HCT116 (cell line): ENCODE results near the gene LGALS7. TPM values are rescaled to one million over a fixed set of nuclear protein-coding genes. Genes with fewer than 3 reads are reported as not detected.

Source experiments
- ATAC-seq: fragments of 200-7000 bp; cut with Tn5 transposase; 2 replicates; pipeline ENCODE4 v1.9.1; 2020; ENCODE audit warnings: mild to moderate bottlenecking, moderate library complexity
- BruUV-seq: library from RNA; stranded (reverse); fragments of 400-500 nt; replicated peaks from 2 replicates; lab custom pipeline; 2021; lab: Mats Ljungman, UMichigan
- CTCF ChIA-PET: fragments of 300-600 bp; sonication (Branson Sonifier 250); formaldehyde crosslinking; loops from one replicate; lab custom pipeline; 2021; ENCODE audit warnings: antibody characterized with exemption; lab: Charles Lee
- POLR2A ChIA-PET: fragments of 300-600, 350-600 bp; sonication (Branson Sonifier 250); formaldehyde crosslinking; loops from one replicate; lab custom pipeline; 2021; ENCODE audit warnings: antibody characterized with exemption; lab: Charles Lee
- RAD21 ChIA-PET, 2 experiments: fragments of 300-600 bp; sonication (Branson Sonifier 250); formaldehyde crosslinking; loops; one replicate each; lab custom pipeline; 2023; ENCODE audit warnings: low total read pairs in 2 of 2; ENCODE audit not compliant: uncharacterized antibody in 2 of 2, unreplicated experiment in 2 of 2, low non-redundant PET in 1 of 2; lab: Charles Lee
- DNase-seq: peaks from one replicate; pipeline ENCODE4 v3.0.0-alpha.2; 2010; ENCODE audit warnings: low read depth, low spot score
- H2AFZ ChIP-seq: fragments of 200-600 bp; shearing (Covaris generic), sonication (generic); 2 replicates; pipeline ENCODE4 v1.6.1; 2017; ENCODE audit warnings: low read depth, mixed run types, mixed read lengths, antibody characterized with exemption, low read length; ENCODE audit not compliant: poor library complexity, severe bottlenecking
- H3K27ac ChIP-seq: 2 replicates; pipeline ENCODE4 v1.5.1; 2012; ENCODE audit warnings: low read depth, low read length
- H3K27me3 ChIP-seq: fragments of 200-600 bp; sonication (generic); 2 replicates; pipeline ENCODE4 v1.6.1; 2016; ENCODE audit warnings: mixed run types, low read length, mixed read lengths; ENCODE audit not compliant: insufficient read depth
- H3K36me3 ChIP-seq, 2 experiments: fragments of 200-500 bp in 1 of 2; fragments of 200-600 bp in 1 of 2; sonication (Bioruptor generic) in 1 of 2; sonication (generic) in 1 of 2; 2 replicates each; pipeline versions ENCODE4 v1.5.1 to v1.6.1; 2014 to 2016; ENCODE audit warnings: low read length in 2 of 2, inconsistent platforms in 1 of 2, mixed read lengths in 1 of 2, mixed run types in 1 of 2; ENCODE audit not compliant: insufficient read depth in 2 of 2, control insufficient read depth in 1 of 2
- H3K4me1 ChIP-seq, 2 experiments: fragments of 200-600 bp in 1 of 2; sonication (generic) in 1 of 2; 2 replicates each; pipeline versions ENCODE4 v1.5.1 to v1.6.1; 2012 to 2017; ENCODE audit warnings: low read length in 2 of 2, inconsistent platforms in 1 of 2, mild to moderate bottlenecking in 1 of 2, mixed read lengths in 1 of 2, mixed run types in 1 of 2, moderate library complexity in 1 of 2; ENCODE audit not compliant: insufficient read depth in 2 of 2, control insufficient read depth in 1 of 2
- H3K4me2 ChIP-seq: fragments of 200-600 bp; sonication (generic); 2 replicates; pipeline ENCODE4 v1.6.1; 2017; ENCODE audit warnings: mixed run types, low read length, mixed read lengths
- H3K4me3 ChIP-seq, 2 experiments: fragments of 200-600 bp in 1 of 2; sonication (generic) in 1 of 2; replicated peaks in 1 of 2; 2 replicates each; pipeline ENCODE4 v1.5.1; 2011 to 2016; ENCODE audit warnings: low read length in 2 of 2, control low read depth in 1 of 2, low read depth in 1 of 2, mild to moderate bottlenecking in 1 of 2, mixed read lengths in 1 of 2, mixed run types in 1 of 2
- H3K79me2 ChIP-seq: fragments of 200-600 bp; sonication (generic); 2 replicates; pipeline ENCODE4 v1.6.1; 2017; ENCODE audit warnings: mild to moderate bottlenecking, mixed run types, low read length, moderate library complexity, mixed read lengths; ENCODE audit not compliant: insufficient read depth
- H3K9ac ChIP-seq: fragments of 200-600 bp; sonication (generic); 2 replicates; pipeline ENCODE4 v1.6.1; 2016; ENCODE audit warnings: low read length, mixed read lengths
- H3K9me2 ChIP-seq: fragments of 200-600 bp; sonication (generic), shearing (Covaris generic); 2 replicates; pipeline ENCODE4 v1.6.1; 2017; ENCODE audit warnings: mixed run types, mild to moderate bottlenecking, moderate library complexity; ENCODE audit not compliant: insufficient read depth
- H3K9me3 ChIP-seq, 2 experiments: fragments of 200-500 bp in 1 of 2; fragments of 200-600 bp in 1 of 2; sonication (Bioruptor generic) in 1 of 2; sonication (generic) in 1 of 2; 2 replicates each; pipeline ENCODE4 v1.6.1; 2014 to 2017; ENCODE audit warnings: low read length in 2 of 2, mixed read lengths in 2 of 2, inconsistent platforms in 1 of 2, low read depth in 1 of 2, mild to moderate bottlenecking in 1 of 2, mixed run types in 1 of 2, moderate library complexity in 1 of 2; ENCODE audit not compliant: control insufficient read depth in 1 of 2, insufficient read depth in 1 of 2
- H4K20me1 ChIP-seq: fragments of 200-600 bp; sonication (generic), shearing (Covaris generic); 2 replicates; pipeline ENCODE4 v1.6.1; 2017; ENCODE audit warnings: mixed run types, mild to moderate bottlenecking, moderate library complexity; ENCODE audit not compliant: insufficient read depth
- CBX3 ChIP-seq: IDR thresholded peaks from 2 replicates; pipeline ENCODE4 v1.6.1; 2012; ENCODE audit warnings: low read depth
- CEBPB ChIP-seq: IDR thresholded peaks from 2 replicates; pipeline ENCODE4 v1.6.1; 2012; ENCODE audit warnings: low read depth
- EGR1 ChIP-seq: IDR thresholded peaks from 2 replicates; pipeline ENCODE4 v1.6.1; 2012; ENCODE audit warnings: low read depth
- ELF1 ChIP-seq: IDR thresholded peaks from 2 replicates; pipeline ENCODE4 v1.6.1; 2012; ENCODE audit warnings: low read depth, borderline replicate concordance
- EZH2 ChIP-seq: fragments of 200-600 bp; sonication (generic); IDR thresholded peaks from 2 replicates; pipeline ENCODE4 v1.6.1; 2017; ENCODE audit warnings: antibody characterized with exemption, mixed run types
- EZH2phosphoT487 ChIP-seq: fragments of 200-600 bp; IDR thresholded peaks from 2 replicates; pipeline ENCODE4 v1.6.1; 2018; ENCODE audit warnings: antibody characterized with exemption, borderline replicate concordance
- FOSL1 ChIP-seq: IDR thresholded peaks from 2 replicates; pipeline ENCODE4 v1.6.1; 2012; ENCODE audit warnings: low read depth
- JUND ChIP-seq: IDR thresholded peaks from 2 replicates; pipeline ENCODE4 v1.6.1; 2012
- POLR2AphosphoS5 ChIP-seq: IDR thresholded peaks from 2 replicates; pipeline ENCODE4 v1.6.1; 2011; ENCODE audit warnings: mild to moderate bottlenecking, low read depth, low read length, moderate library complexity
- RAD21 ChIP-seq: IDR thresholded peaks from 2 replicates; pipeline ENCODE4 v1.6.1; 2012; ENCODE audit warnings: low read depth, mild to moderate bottlenecking
- SIN3A ChIP-seq: IDR thresholded peaks from 2 replicates; pipeline ENCODE4 v1.6.1; 2012; ENCODE audit warnings: low read depth
- SP1 ChIP-seq: IDR thresholded peaks from 2 replicates; pipeline ENCODE4 v1.6.1; 2012; ENCODE audit warnings: low read depth
- SRF ChIP-seq: IDR thresholded peaks from 2 replicates; pipeline ENCODE4 v1.6.1; 2012; ENCODE audit warnings: low read depth
- TCF7L2 ChIP-seq: IDR thresholded peaks from 2 replicates; pipeline ENCODE4 v1.7.0; 2011; ENCODE audit warnings: borderline replicate concordance, inconsistent platforms; ENCODE audit not compliant: insufficient read depth, insufficient read length; ENCODE audit errors: extremely low read depth
- YY1 ChIP-seq: IDR thresholded peaks from 2 replicates; pipeline ENCODE4 v1.6.1; 2011; ENCODE audit warnings: low read length, low read depth, moderate library complexity, mild to moderate bottlenecking; ENCODE audit not compliant: insufficient replicate concordance; ENCODE audit errors: extremely low read depth
- ZFX ChIP-seq: fragments of 450-650 bp; IDR thresholded peaks from 2 replicates; pipeline ENCODE4 v1.6.1; 2017
- ZNF274 ChIP-seq: fragments of 200-500 bp; sonication (Bioruptor generic); IDR thresholded peaks from 2 replicates; pipeline ENCODE4 v1.6.1; 2014; ENCODE audit warnings: mild to moderate bottlenecking, low read depth, low read length, inconsistent platforms
- intact Hi-C: fragments of 100-400 bp; cut with micrococcal nuclease; formaldehyde crosslinking; loops from 2 replicates; pipeline ENCODE4 v1.10.0; 2022
- total RNA-seq: library from RNA; stranded (reverse); gene quantifications from one replicate; pipeline ENCODE4 v1.2.1, GENCODE V29; 2021; ENCODE audit not compliant: unreplicated experiment
- TF ChIP-seq, protein P1 (sequence below): IDR thresholded peaks from 2 replicates; pipeline ENCODE4 v1.6.1; 2012
- TF ChIP-seq, protein P2 (sequence below): IDR thresholded peaks from 2 replicates; pipeline ENCODE4 v1.6.1; 2012
- TF ChIP-seq, protein P3 (sequence below), 3 experiments: fragments of 200-600 bp in 1 of 3; sonication (generic) in 1 of 3; IDR thresholded peaks in 2 of 3; conservative IDR thresholded peaks in 1 of 3; 2 replicates each; pipeline ENCODE4 v1.5.1; 2012 to 2017; ENCODE audit warnings: low read depth in 2 of 3, low read length in 2 of 3, antibody characterized with exemption in 1 of 3, borderline replicate concordance in 1 of 3, control low read depth in 1 of 3, mild to moderate bottlenecking in 1 of 3, mixed read lengths in 1 of 3, mixed run types in 1 of 3, moderate library complexity in 1 of 3; ENCODE audit not compliant: insufficient read depth in 1 of 3
- TF ChIP-seq, protein P4 (sequence below): IDR thresholded peaks from 2 replicates; pipeline ENCODE4 v1.6.1; 2011; ENCODE audit warnings: mild to moderate bottlenecking, low read length, moderate library complexity; ENCODE audit not compliant: insufficient replicate concordance; ENCODE audit errors: extremely low read depth

The LGALS7 gene
- total RNA-seq, 1 experiment from 2014 or later: not detected

DNA sequence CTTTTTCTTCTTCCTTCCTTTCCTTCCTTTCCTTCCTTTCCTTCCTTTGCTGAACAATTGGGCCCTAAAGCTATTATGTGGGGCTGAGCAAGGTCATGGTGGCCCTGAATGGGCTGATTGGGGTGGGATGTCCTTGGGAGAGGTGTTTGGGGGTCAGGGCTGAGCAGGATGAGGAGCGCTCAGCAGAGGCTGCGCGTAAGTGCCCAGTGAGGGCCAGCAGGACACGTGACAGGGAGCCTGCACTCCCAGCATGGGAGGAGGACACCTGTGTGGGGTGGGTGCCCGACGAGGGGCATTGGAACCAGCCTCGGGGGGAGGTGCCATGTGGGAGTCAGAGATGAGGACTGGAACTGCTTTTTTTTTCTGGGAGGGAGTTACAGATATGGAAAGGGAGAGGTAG, 5.4 kb upstream of the LGALS7 start (continued):
- no peak for TF ChIP-seq ELF1
- no peak for TF ChIP-seq ZFX
- TF ChIP-seq TCF7L2: no peak
- no peak for TF ChIP-seq EGR1
- no peak for TF ChIP-seq CEBPB
- no peak for TF ChIP-seq RAD21
- TF ChIP-seq ZNF274: no peak
- TF ChIP-seq EZH2: no peak
- no peak for TF ChIP-seq SRF
- TF ChIP-seq CBX3: no peak
- no peak for TF ChIP-seq SIN3A
- TF ChIP-seq EZH2phosphoT487: no peak
- no peak for TF ChIP-seq YY1
- TF ChIP-seq JUND: no peak
- TF ChIP-seq POLR2AphosphoS5: no peak

DNA sequence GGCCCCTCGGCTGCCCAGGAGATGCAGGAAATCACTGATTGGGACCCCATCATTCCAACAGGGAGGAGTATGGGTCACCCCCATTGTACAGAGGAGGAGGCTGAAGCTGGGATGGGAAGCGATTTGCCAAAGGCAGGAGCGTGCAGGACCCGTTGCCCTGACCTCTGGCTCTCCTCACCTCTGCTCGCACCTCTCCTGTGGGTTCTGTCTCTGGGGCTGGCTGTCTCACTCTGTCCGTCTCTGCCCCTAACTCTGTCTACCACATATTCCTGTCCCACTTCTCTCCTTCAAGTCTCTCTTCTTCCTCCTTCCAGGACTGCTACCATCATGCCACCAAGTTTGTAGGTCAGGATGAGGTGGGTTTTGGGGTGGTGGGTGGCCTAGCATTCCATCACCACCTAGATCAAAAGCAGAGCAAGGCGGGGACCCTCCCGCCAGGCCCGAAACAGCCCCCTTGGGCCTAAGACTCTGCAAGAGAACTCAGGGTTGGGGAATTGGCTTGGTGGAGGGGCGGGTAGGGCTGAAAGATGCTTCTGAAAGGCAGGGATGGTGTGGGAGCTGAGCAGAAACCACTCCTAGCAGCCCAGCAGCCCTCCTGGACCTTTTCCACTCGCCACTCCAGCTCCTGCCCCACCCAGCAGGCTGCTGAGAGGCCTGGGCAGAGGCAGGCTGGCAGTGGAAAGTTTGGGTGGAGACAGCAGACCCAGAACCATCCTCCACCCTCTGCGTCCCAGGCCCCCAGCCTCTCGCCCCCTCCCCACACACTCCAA, 1.0 kb upstream of the LGALS7 start:
- RAD21 ChIA-PET: no interaction called here
- no peaks in the 10 kb centered on the region for H3K9me3 ChIP-seq
- no peak overlapping the region for H2AFZ ChIP-seq
- no peak for ATAC-seq
- no peak for DNase-seq
- no peaks in the 10 kb centered on the region for H3K27me3 ChIP-seq
- intact Hi-C loops: no loop called here
- CTCF ChIA-PET: interaction anchor here (0.5 kb wide), 1 partner anchor 184 kb away, joined by 4 read pairs; no protein-coding TSS in a partner anchor
- no peaks in the 10 kb centered on the region for H3K36me3 ChIP-seq
- POLR2A ChIA-PET: interaction anchor here (1.2 kb wide), 1 partner anchor 75 kb away, joined by 3 read pairs; no protein-coding TSS in a partner anchor
- no peaks in the 10 kb centered on the region for H3K79me2 ChIP-seq
- no peak overlapping the region for H3K27ac ChIP-seq
- H3K4me2 ChIP-seq: no peak overlapping the region
- no peak overlapping the region for H3K9ac ChIP-seq
- H4K20me1 ChIP-seq: no peaks in the 10 kb centered on the region
- no TSS peak for BruUV-seq
- no peak overlapping the region for H3K4me3 ChIP-seq
- H3K4me1 ChIP-seq: peaks cover 0 to 5% of the 10 kb centered on the region in 2 experiments; a peak in 1 of 4 replicates
- no peaks in the 10 kb centered on the region for H3K9me2 ChIP-seq
- TF ChIP-seq CEBPB: no peak
- no peak for TF ChIP-seq EZH2phosphoT487
- no peak for TF ChIP-seq SIN3A
- TF ChIP-seq SP1: no peak
- no peak for TF ChIP-seq FOSL1
- no peak for TF ChIP-seq JUND
- TF ChIP-seq POLR2AphosphoS5: no peak
- no peak for TF ChIP-seq CBX3
- TF ChIP-seq, protein P1, sequence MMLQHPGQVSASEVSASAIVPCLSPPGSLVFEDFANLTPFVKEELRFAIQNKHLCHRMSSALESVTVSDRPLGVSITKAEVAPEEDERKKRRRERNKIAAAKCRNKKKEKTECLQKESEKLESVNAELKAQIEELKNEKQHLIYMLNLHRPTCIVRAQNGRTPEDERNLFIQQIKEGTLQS: no peak
- TF ChIP-seq EGR1: no peak
- TF ChIP-seq, protein P2, sequence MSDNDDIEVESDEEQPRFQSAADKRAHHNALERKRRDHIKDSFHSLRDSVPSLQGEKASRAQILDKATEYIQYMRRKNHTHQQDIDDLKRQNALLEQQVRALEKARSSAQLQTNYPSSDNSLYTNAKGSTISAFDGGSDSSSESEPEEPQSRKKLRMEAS: no peak
- no peak for TF ChIP-seq YY1
- no peak for TF ChIP-seq ZNF274
- TF ChIP-seq, protein P3, sequence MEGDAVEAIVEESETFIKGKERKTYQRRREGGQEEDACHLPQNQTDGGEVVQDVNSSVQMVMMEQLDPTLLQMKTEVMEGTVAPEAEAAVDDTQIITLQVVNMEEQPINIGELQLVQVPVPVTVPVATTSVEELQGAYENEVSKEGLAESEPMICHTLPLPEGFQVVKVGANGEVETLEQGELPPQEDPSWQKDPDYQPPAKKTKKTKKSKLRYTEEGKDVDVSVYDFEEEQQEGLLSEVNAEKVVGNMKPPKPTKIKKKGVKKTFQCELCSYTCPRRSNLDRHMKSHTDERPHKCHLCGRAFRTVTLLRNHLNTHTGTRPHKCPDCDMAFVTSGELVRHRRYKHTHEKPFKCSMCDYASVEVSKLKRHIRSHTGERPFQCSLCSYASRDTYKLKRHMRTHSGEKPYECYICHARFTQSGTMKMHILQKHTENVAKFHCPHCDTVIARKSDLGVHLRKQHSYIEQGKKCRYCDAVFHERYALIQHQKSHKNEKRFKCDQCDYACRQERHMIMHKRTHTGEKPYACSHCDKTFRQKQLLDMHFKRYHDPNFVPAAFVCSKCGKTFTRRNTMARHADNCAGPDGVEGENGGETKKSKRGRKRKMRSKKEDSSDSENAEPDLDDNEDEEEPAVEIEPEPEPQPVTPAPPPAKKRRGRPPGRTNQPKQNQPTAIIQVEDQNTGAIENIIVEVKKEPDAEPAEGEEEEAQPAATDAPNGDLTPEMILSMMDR (IDR thresholded peaks at IDR 0.05 in 2 of 3, conservative IDR thresholded peaks at IDR 0.05 in 1 of 3; ENCODE audit: borderline replicate concordance in 1 of 3, insufficient read depth in 1 of 3, low read depth in 2 of 3, low read length in 2 of 3): no peak
- no peak for TF ChIP-seq ZFX
- TF ChIP-seq, protein P4, sequence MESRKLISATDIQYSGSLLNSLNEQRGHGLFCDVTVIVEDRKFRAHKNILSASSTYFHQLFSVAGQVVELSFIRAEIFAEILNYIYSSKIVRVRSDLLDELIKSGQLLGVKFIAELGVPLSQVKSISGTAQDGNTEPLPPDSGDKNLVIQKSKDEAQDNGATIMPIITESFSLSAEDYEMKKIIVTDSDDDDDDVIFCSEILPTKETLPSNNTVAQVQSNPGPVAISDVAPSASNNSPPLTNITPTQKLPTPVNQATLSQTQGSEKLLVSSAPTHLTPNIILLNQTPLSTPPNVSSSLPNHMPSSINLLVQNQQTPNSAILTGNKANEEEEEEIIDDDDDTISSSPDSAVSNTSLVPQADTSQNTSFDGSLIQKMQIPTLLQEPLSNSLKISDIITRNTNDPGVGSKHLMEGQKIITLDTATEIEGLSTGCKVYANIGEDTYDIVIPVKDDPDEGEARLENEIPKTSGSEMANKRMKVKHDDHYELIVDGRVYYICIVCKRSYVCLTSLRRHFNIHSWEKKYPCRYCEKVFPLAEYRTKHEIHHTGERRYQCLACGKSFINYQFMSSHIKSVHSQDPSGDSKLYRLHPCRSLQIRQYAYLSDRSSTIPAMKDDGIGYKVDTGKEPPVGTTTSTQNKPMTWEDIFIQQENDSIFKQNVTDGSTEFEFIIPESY: no peak
